ENCODE results near the gene TRIM13.

DNA sequence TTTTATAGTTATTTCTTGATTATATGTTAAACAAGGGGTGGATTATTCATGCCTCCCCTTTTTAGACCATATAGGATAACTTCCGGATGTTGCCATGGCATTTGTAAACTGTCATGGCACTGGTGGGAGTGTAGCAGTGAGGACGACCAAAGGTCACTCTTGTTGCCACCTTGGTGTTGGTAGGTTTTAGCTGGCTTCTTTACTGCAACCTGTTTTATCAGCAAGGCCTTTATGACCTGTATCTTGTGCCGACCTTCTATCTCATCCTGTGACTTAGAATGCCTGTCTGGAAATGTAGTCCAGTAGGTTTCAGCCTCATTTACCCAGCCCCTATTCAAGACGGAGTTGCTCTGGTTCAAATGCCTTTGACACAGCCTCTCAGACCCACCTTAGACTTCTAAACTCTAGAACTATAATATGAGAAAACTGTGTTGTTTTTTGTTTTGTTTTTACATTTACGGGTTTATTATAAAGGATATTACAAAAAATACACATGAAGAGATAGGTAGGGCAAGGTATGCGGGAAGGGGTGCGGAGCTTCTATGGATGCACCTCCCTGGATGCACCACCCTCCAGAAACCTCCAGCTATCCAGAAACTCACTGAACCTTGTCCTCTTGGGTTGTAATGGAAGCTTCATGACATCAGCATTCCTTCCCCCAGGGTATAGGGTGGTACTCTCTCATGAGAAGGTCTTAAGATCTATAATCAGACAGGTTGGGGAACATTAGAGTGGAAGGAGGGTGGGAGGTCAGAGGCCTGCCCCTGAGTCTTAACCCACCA, 44.9 kb upstream of the TRIM13 start:
- TF ChIP-seq POLR2A (IDR thresholded peaks at IDR 0.05) = no peak
- TF ChIP-seq, protein P1, sequence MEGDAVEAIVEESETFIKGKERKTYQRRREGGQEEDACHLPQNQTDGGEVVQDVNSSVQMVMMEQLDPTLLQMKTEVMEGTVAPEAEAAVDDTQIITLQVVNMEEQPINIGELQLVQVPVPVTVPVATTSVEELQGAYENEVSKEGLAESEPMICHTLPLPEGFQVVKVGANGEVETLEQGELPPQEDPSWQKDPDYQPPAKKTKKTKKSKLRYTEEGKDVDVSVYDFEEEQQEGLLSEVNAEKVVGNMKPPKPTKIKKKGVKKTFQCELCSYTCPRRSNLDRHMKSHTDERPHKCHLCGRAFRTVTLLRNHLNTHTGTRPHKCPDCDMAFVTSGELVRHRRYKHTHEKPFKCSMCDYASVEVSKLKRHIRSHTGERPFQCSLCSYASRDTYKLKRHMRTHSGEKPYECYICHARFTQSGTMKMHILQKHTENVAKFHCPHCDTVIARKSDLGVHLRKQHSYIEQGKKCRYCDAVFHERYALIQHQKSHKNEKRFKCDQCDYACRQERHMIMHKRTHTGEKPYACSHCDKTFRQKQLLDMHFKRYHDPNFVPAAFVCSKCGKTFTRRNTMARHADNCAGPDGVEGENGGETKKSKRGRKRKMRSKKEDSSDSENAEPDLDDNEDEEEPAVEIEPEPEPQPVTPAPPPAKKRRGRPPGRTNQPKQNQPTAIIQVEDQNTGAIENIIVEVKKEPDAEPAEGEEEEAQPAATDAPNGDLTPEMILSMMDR (IDR thresholded peaks at IDR 0.05) = no peak

Measured in adrenal gland (tissue), 5 donors.